Neural cell (in vitro differentiated cells): ENCODE measurements around the gene SLC22A6. TPM values are rescaled to one million over a fixed set of nuclear protein-coding genes. Genes with fewer than 3 reads are reported as not detected.

ENCODE experiments used
- H2AFZ ChIP-seq: fragments of 200-600, 300-800 bp; sonication (generic), shearing (Covaris generic); 2 replicates; pipeline ENCODE4 v1.6.0; 2014; ENCODE audit warnings: low read depth, mild to moderate bottlenecking, antibody characterized with exemption, low read length, moderate library complexity
- H3F3A ChIP-seq: fragments of 200-600 bp; shearing (Covaris generic); 2 replicates; pipeline ENCODE4 v1.6.1; 2016; ENCODE audit warnings: mild to moderate bottlenecking, moderate library complexity, mixed read lengths, antibody characterized with exemption, low read length; ENCODE audit not compliant: insufficient read depth, poor library complexity, severe bottlenecking
- H3K27ac ChIP-seq: fragments of 200-600, 300-800 bp; sonication (generic), shearing (Covaris generic); 2 replicates; pipeline ENCODE4 v1.5.1; 2014; ENCODE audit warnings: mild to moderate bottlenecking, low read length, moderate library complexity
- H3K27me3 ChIP-seq: fragments of 300-800, 200-600 bp; sonication (generic), shearing (Covaris generic); 2 replicates; pipeline ENCODE4 v1.6.0; 2014; ENCODE audit warnings: mild to moderate bottlenecking, low read depth, low read length, moderate library complexity; ENCODE audit not compliant: insufficient read depth
- H3K36me3 ChIP-seq: fragments of 300-800, 200-600 bp; sonication (generic), shearing (Covaris generic); 2 replicates; pipeline ENCODE4 v1.5.1; 2014; ENCODE audit warnings: mild to moderate bottlenecking, antibody characterized with exemption, low read length, moderate library complexity; ENCODE audit not compliant: insufficient read depth
- H3K4me2 ChIP-seq: fragments of 300-800, 200-600 bp; sonication (generic), shearing (Covaris generic); 2 replicates; pipeline ENCODE4 v1.6.0; 2014; ENCODE audit warnings: mild to moderate bottlenecking, low read length
- H3K4me3 ChIP-seq: fragments of 300-800, 200-600 bp; sonication (generic), shearing (Covaris generic); 2 replicates; pipeline ENCODE4 v1.5.1; 2014; ENCODE audit warnings: mild to moderate bottlenecking, low read length, moderate library complexity
- H3K79me2 ChIP-seq: fragments of 200-600 bp; shearing (Covaris generic); replicated peaks from 2 replicates; pipeline ENCODE4 v1.6.0; 2014; ENCODE audit warnings: mild to moderate bottlenecking, low read length, moderate library complexity; ENCODE audit not compliant: insufficient read depth
- H3K9ac ChIP-seq: fragments of 300-800, 200-600 bp; sonication (generic), shearing (Covaris generic); 2 replicates; pipeline ENCODE4 v1.6.1; 2016; ENCODE audit warnings: mild to moderate bottlenecking, low read length, mixed read lengths
- H3K9me2 ChIP-seq: fragments of 200-600 bp; shearing (Covaris generic); 2 replicates; pipeline ENCODE4 v1.6.1; 2016; ENCODE audit warnings: mild to moderate bottlenecking, low read length, mixed read lengths; ENCODE audit not compliant: insufficient read depth
- H3K9me3 ChIP-seq: fragments of 200-600, 300-800 bp; sonication (generic), shearing (Covaris generic); 2 replicates; pipeline ENCODE4 v1.6.1; 2016; ENCODE audit warnings: mild to moderate bottlenecking, mixed run types, low read length, moderate library complexity, mixed read lengths
- H4K20me1 ChIP-seq: fragments of 200-600 bp; shearing (Covaris generic); 2 replicates; pipeline ENCODE4 v1.6.1; 2016; ENCODE audit warnings: mild to moderate bottlenecking, mixed run types; ENCODE audit not compliant: insufficient read depth
- EP300 ChIP-seq: fragments of 450-650 bp; conservative IDR thresholded peaks from 2 replicates; pipeline ENCODE4 v1.6.1; 2014; ENCODE audit warnings: antibody characterized with exemption, mild to moderate bottlenecking, moderate library complexity; ENCODE audit not compliant: poor library complexity, severe bottlenecking
- EZH2 ChIP-seq: fragments of 200-600, 300-800 bp; shearing (Covaris generic), sonication (generic); IDR thresholded peaks from 2 replicates; pipeline ENCODE4 v1.6.1; 2014; ENCODE audit warnings: antibody characterized with exemption, low read length, borderline replicate concordance, mild to moderate bottlenecking; ENCODE audit not compliant: insufficient read depth, poor library complexity, severe bottlenecking
- MXI1 ChIP-seq: fragments of 450-650 bp; conservative IDR thresholded peaks from 2 replicates; pipeline ENCODE4 v1.6.1; 2014; ENCODE audit warnings: antibody characterized with exemption, mild to moderate bottlenecking; ENCODE audit not compliant: poor library complexity, severe bottlenecking
- POLR2AphosphoS5 ChIP-seq: IDR thresholded peaks from 2 replicates; pipeline ENCODE4 v1.6.1; 2012
- RAD21 ChIP-seq: fragments of 450-650 bp; conservative IDR thresholded peaks from 2 replicates; pipeline ENCODE4 v1.6.1; 2014; ENCODE audit warnings: antibody characterized with exemption, mild to moderate bottlenecking, moderate library complexity
- SMC3 ChIP-seq: fragments of 450-650 bp; conservative IDR thresholded peaks from 2 replicates; pipeline ENCODE4 v1.6.1; 2014; ENCODE audit warnings: antibody characterized with exemption, mild to moderate bottlenecking, moderate library complexity; ENCODE audit not compliant: poor library complexity
- TAF1 ChIP-seq: IDR thresholded peaks from 2 replicates; pipeline ENCODE4 v1.6.1; 2012; ENCODE audit warnings: low read depth
- polyA plus RNA-seq: library from polyadenylated mRNA; depleted of rRNA; stranded (reverse); fragments of >200 nt; gene quantifications from 2 replicates; pipeline ENCODE4 v1.2.3, GENCODE V29; 2014
- TF ChIP-seq, protein P1 (sequence below): fragments of 450-650 bp; IDR thresholded peaks from 2 replicates; pipeline ENCODE4 v1.5.1; 2014; ENCODE audit warnings: antibody characterized with exemption, mild to moderate bottlenecking, moderate library complexity; ENCODE audit not compliant: poor library complexity, severe bottlenecking
- TF ChIP-seq, protein P2 (sequence below): IDR thresholded peaks from 2 replicates; pipeline ENCODE4 v1.6.1; 2012; ENCODE audit warnings: borderline replicate concordance

The SLC22A6 gene
- polyA plus RNA-seq, 1 donor from 2014 or later, result not detected

DNA sequence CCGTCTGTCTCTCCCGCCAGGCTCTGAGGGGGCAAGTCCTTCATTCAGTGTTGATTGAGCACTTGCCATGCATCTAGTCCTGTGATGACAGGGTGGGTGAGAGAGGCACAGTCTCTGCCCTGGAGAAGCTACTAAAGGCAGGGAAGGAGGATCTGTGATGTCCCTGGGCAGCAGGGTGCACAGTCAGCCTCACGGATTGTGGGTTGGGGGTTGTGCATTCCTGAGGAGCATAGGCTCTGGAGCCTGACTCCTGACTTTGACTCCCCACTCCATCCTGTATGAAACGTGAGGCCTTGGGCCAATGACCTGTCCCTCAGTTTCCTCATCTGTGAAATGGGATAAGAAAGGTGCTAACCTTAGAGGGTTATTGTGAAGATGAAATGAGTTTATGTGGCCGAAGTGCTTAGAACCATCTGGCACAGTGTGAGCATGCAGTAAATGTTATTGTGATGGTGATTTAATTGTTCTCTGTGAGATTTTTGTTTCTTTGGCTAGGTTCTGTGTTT, 26.2 kb upstream of the SLC22A6 start:
- Histone ChIP-seq H3K9me2 (no peaks in the 10 kb centered on the region), H3K36me3 (no peaks in the 10 kb centered on the region), H3K4me3 (no peak overlapping the region), H3K9me3 (no peaks in the 10 kb centered on the region), H3F3A (no peaks in the 10 kb centered on the region), H2AFZ (no peak overlapping the region), H3K27ac (no peak overlapping the region), H3K4me2 (no peak overlapping the region), H3K9ac (no peak overlapping the region), H3K79me2 (no peaks in the 10 kb centered on the region), H3K27me3 (no peaks in the 10 kb centered on the region), H4K20me1 (no peaks in the 10 kb centered on the region)
- TF ChIP-seq EZH2 (no peak), POLR2AphosphoS5 (no peak), SMC3 (no peak), EP300 (no peak), MXI1 (no peak), RAD21 (no peak), TAF1 (no peak)
- TF ChIP-seq, protein P1, sequence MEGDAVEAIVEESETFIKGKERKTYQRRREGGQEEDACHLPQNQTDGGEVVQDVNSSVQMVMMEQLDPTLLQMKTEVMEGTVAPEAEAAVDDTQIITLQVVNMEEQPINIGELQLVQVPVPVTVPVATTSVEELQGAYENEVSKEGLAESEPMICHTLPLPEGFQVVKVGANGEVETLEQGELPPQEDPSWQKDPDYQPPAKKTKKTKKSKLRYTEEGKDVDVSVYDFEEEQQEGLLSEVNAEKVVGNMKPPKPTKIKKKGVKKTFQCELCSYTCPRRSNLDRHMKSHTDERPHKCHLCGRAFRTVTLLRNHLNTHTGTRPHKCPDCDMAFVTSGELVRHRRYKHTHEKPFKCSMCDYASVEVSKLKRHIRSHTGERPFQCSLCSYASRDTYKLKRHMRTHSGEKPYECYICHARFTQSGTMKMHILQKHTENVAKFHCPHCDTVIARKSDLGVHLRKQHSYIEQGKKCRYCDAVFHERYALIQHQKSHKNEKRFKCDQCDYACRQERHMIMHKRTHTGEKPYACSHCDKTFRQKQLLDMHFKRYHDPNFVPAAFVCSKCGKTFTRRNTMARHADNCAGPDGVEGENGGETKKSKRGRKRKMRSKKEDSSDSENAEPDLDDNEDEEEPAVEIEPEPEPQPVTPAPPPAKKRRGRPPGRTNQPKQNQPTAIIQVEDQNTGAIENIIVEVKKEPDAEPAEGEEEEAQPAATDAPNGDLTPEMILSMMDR, result no peak
- TF ChIP-seq, protein P2, sequence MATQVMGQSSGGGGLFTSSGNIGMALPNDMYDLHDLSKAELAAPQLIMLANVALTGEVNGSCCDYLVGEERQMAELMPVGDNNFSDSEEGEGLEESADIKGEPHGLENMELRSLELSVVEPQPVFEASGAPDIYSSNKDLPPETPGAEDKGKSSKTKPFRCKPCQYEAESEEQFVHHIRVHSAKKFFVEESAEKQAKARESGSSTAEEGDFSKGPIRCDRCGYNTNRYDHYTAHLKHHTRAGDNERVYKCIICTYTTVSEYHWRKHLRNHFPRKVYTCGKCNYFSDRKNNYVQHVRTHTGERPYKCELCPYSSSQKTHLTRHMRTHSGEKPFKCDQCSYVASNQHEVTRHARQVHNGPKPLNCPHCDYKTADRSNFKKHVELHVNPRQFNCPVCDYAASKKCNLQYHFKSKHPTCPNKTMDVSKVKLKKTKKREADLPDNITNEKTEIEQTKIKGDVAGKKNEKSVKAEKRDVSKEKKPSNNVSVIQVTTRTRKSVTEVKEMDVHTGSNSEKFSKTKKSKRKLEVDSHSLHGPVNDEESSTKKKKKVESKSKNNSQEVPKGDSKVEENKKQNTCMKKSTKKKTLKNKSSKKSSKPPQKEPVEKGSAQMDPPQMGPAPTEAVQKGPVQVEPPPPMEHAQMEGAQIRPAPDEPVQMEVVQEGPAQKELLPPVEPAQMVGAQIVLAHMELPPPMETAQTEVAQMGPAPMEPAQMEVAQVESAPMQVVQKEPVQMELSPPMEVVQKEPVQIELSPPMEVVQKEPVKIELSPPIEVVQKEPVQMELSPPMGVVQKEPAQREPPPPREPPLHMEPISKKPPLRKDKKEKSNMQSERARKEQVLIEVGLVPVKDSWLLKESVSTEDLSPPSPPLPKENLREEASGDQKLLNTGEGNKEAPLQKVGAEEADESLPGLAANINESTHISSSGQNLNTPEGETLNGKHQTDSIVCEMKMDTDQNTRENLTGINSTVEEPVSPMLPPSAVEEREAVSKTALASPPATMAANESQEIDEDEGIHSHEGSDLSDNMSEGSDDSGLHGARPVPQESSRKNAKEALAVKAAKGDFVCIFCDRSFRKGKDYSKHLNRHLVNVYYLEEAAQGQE, result no peak

DNA sequence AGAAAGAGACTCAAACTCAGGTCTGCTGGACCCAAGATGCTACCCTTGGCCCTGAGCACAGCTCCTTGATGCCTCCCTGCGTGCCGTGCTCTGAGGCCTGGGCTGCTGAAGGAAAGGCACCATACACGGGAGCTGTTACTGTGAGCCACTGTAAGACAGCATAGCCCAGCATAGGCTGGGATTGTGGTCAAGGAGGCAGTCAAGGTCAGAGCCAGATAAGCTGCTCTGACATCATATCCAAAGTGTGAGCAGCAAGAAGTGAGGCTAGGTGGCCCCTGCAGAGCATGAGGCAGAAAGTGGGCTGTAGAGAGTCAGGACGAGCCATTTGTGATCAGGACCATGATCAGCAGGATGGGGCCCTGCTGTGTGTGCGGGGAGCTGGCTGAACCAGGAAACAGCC, 23.2 kb upstream of the SLC22A6 start:
- Histone ChIP-seq H3K36me3 (no peaks in the 10 kb centered on the region), H3K4me3 (no peak overlapping the region), H3F3A (no peaks in the 10 kb centered on the region), H3K9ac (no peak overlapping the region), H4K20me1 (no peaks in the 10 kb centered on the region), H3K79me2 (no peaks in the 10 kb centered on the region), H3K27ac (no peak overlapping the region), H2AFZ (no peak overlapping the region), H3K9me3 (no peaks in the 10 kb centered on the region), H3K27me3 (no peaks in the 10 kb centered on the region), H3K4me2 (no peak overlapping the region), H3K9me2 (no peaks in the 10 kb centered on the region)
- TF ChIP-seq, protein P2, result no peak
- TF ChIP-seq SMC3 (no peak), EP300 (no peak), EZH2 (no peak), POLR2AphosphoS5 (no peak), RAD21 (no peak), MXI1 (no peak)
- TF ChIP-seq, protein P1, result no peak
